Measurements from ENCODE around the gene CDC42EP4.

The CDC42EP4 gene, protein sequence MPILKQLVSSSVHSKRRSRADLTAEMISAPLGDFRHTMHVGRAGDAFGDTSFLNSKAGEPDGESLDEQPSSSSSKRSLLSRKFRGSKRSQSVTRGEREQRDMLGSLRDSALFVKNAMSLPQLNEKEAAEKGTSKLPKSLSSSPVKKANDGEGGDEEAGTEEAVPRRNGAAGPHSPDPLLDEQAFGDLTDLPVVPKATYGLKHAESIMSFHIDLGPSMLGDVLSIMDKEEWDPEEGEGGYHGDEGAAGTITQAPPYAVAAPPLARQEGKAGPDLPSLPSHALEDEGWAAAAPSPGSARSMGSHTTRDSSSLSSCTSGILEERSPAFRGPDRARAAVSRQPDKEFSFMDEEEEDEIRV

DNA sequence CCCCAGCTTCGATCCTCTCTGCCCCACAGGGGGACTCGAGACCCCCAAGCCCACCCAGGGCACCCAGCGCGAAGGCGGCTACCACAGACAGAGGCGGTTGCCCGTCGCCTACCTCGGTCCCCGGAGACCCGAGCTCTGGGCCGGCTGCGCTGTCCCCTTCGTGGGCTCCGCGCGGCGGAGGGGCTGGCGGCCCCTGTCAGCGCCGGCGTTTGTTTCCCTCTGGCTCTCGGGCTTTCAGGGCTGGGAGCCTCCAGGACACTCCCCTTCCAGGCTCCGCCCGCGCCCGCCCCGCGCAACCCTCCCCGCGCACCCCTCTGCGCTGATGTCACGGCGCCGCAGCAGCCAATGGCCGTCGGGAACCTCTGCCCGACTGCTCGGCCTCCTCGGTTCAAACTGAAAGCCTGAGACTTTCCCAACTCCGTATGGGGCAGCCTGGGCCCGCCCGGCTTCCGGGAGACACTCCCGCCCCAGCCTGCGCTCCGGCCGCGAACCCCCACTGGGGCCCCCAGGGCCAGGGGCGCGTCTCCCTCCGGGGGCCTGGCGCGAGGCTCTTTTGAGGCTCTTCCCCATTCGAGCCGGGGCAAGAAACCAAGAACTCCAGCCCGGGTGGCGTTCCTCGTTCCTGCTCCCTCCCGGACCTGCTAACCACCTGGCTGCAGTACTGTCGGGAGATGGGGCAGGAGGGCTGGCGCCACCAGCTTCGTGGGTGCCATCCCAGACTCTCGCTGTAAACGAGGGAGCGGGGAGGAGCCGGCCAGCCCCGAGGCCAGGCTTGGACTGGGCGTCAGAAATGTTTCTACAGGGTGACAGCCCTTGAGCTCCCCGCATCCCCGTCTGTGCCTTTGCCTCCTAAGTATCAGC is at the start of gene CDC42EP4:
TSS of gene CDC42EP4 (minus strand) at position 221 of the 861 bp plus-strand sequence. CDS start 25,501 bp downstream, outside the sequence.
- no peaks in the 10 kb centered on the region for H3K9me3 ChIP-seq (ENCODE audit: control insufficient read depth, low read length)
- H3K27me3 ChIP-seq (ENCODE audit: control insufficient read depth, insufficient read depth, low read length), result no peaks in the 10 kb centered on the region
- H3K4me1 ChIP-seq (ENCODE audit: control insufficient read depth, insufficient read depth, low read length), result peaks cover 40% of the 10 kb centered on the region

GRCh38 chr17:73360961-73361761 is 49.4 kb upstream of the CDC42EP4 start:
- peaks cover 21% of the 10 kb centered on the region for H3K4me1 ChIP-seq (ENCODE audit: control insufficient read depth, insufficient read depth, low read length)

More for the DNA sequence above, at the start of gene CDC42EP4:
- no peaks in the 10 kb centered on the region for H3K36me3 ChIP-seq (ENCODE audit: control insufficient read depth, insufficient read depth, low read length)
- peak within 1 kb of the TSS; percentile 98 for H3K4me3 ChIP-seq (ENCODE audit: low read length)
- H3K9ac ChIP-seq (ENCODE audit: low read length), result peak within 1 kb of the TSS; percentile 99

DNA sequence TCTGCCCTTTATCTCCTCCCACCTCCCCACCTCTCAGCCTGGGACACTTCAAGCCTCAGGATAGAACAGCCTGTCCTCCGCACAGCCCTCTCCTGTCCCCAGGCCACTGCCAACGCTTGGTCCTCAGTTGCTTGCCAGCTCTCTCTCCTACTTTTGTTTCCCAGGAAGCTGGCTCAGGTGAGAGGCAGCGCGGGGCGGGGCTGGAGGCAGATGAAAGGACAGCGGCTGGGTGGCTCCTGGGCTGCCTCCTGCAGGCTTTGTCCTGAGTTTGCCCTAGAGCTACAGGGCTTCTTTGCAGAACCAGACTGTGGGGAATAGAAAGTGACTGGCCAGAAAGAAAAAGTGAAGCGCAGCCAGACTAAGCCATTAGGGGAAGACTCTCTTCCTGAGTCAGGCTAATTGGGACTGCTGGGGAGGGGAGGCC is 48.2 kb upstream of the CDC42EP4 start:
- H3K27me3 ChIP-seq (ENCODE audit: control insufficient read depth, insufficient read depth, low read length), result no peaks in the 10 kb centered on the region
- H3K4me3 ChIP-seq (ENCODE audit: low read length), result no peak overlapping the region
- H3K36me3 ChIP-seq (ENCODE audit: control insufficient read depth, insufficient read depth, low read length), result no peaks in the 10 kb centered on the region
- H3K9me3 ChIP-seq (ENCODE audit: control insufficient read depth, low read length), result no peaks in the 10 kb centered on the region
- peaks cover 25% of the 10 kb centered on the region for H3K4me1 ChIP-seq (ENCODE audit: control insufficient read depth, insufficient read depth, low read length)
- no peak overlapping the region for H3K9ac ChIP-seq (ENCODE audit: low read length)

More at GRCh38 chr17:73360961-73361761, 49.4 kb upstream of the CDC42EP4 start:
- Histone ChIP-seq H3K36me3 (ENCODE audit: control insufficient read depth, insufficient read depth, low read length) (no peaks in the 10 kb centered on the region), H3K9ac (ENCODE audit: low read length) (no peak overlapping the region), H3K27me3 (ENCODE audit: control insufficient read depth, insufficient read depth, low read length) (no peaks in the 10 kb centered on the region), H3K4me3 (ENCODE audit: low read length) (no peak overlapping the region), H3K9me3 (ENCODE audit: control insufficient read depth, low read length) (no peaks in the 10 kb centered on the region)

DNA sequence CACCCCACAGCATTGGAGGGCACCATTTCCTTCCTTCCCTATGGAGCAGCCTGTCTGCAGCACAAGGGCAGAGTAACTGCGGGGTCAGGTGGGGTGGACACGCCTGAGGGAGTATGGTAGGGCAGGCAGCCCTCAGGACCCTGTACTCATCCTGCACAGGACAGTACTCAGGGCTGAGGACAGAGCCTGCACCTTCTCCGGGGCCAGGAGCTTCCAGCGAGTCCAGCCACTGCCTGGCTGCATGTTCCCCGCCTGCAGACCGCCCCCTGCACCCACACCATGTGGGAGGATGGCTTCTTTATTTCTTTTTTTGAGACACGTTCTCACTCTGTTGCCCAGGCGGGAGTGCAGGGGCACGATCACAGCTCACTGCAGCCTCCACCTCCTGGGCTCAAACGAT is 47.6 kb upstream of the CDC42EP4 start:
- H3K9ac ChIP-seq (ENCODE audit: low read length), result no peak overlapping the region
- H3K36me3 ChIP-seq (ENCODE audit: control insufficient read depth, insufficient read depth, low read length), result no peaks in the 10 kb centered on the region
- H3K27me3 ChIP-seq (ENCODE audit: control insufficient read depth, insufficient read depth, low read length), result no peaks in the 10 kb centered on the region
- H3K9me3 ChIP-seq (ENCODE audit: control insufficient read depth, low read length), result no peaks in the 10 kb centered on the region
- peaks cover 25% of the 10 kb centered on the region for H3K4me1 ChIP-seq (ENCODE audit: control insufficient read depth, insufficient read depth, low read length)
- no peak overlapping the region for H3K4me3 ChIP-seq (ENCODE audit: low read length)

- Histone ChIP-seq H3K27me3 (ENCODE audit: control insufficient read depth, insufficient read depth, low read length) (no peaks in the 10 kb centered on the region), H3K4me1 (ENCODE audit: control insufficient read depth, insufficient read depth, low read length) (peaks cover 25% of the 10 kb centered on the region), H3K9me3 (ENCODE audit: control insufficient read depth, low read length) (no peaks in the 10 kb centered on the region), H3K4me3 (ENCODE audit: low read length) (no peak overlapping the region), H3K36me3 (ENCODE audit: control insufficient read depth, insufficient read depth, low read length) (no peaks in the 10 kb centered on the region), H3K9ac (ENCODE audit: low read length) (no peak overlapping the region)
Measured at GRCh38 chr17:73358668-73359067, 46.9 kb upstream of the CDC42EP4 start.

- no peaks in the 10 kb centered on the region for H3K36me3 ChIP-seq (ENCODE audit: control insufficient read depth, insufficient read depth, low read length)
- no peaks in the 10 kb centered on the region for H3K27me3 ChIP-seq (ENCODE audit: control insufficient read depth, insufficient read depth, low read length)
- H3K9ac ChIP-seq (ENCODE audit: low read length), result no peak overlapping the region
- H3K9me3 ChIP-seq (ENCODE audit: control insufficient read depth, low read length), result no peaks in the 10 kb centered on the region
- no peak overlapping the region for H3K4me3 ChIP-seq (ENCODE audit: low read length)
- H3K4me1 ChIP-seq (ENCODE audit: control insufficient read depth, insufficient read depth, low read length), result peaks cover 25% of the 10 kb centered on the region
Measured at GRCh38 chr17:73357981-73358380, 46.2 kb upstream of the CDC42EP4 start.

- Histone ChIP-seq H3K9me3 (ENCODE audit: control insufficient read depth, low read length) (no peaks in the 10 kb centered on the region), H3K4me1 (ENCODE audit: control insufficient read depth, insufficient read depth, low read length) (peaks cover 25% of the 10 kb centered on the region), H3K4me3 (ENCODE audit: low read length) (no peak overlapping the region), H3K36me3 (ENCODE audit: control insufficient read depth, insufficient read depth, low read length) (no peaks in the 10 kb centered on the region), H3K27me3 (ENCODE audit: control insufficient read depth, insufficient read depth, low read length) (no peaks in the 10 kb centered on the region), H3K9ac (ENCODE audit: low read length) (no peak overlapping the region)
Measured at GRCh38 chr17:73357318-73357717, 45.5 kb upstream of the CDC42EP4 start.

DNA sequence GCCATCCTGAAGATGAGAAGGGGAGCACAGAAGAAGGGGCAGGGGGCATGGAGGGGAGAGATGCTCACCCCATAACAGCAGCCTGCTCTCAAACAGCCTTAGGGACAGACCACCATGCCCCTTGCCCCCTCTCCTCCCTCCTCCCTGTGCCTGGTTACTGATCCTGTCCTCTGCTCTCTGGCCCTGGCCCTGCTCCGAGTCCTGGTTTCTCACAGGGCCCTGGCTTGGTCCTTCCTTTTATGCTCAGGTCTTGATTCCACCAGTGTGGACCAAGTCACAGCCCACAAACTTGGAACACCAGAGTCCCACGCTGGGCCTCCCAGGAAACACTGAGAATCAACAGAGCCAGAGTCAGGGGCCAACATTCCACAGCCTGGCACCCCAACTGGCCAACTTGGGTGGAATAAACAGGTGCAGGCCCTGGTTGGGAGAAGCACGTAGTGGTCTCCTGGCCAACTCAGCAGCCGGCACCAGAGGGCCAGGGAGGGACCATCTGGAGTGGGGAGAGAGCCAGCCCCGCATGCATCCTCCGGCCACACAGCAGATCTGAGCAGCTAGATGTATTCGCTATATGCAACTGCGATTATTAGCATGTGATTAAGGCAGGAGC is 44.9 kb upstream of the CDC42EP4 start:
- Histone ChIP-seq H3K9ac (ENCODE audit: low read length) (no peak overlapping the region), H3K9me3 (ENCODE audit: control insufficient read depth, low read length) (no peaks in the 10 kb centered on the region), H3K4me1 (ENCODE audit: control insufficient read depth, insufficient read depth, low read length) (peaks cover 28% of the 10 kb centered on the region), H3K36me3 (ENCODE audit: control insufficient read depth, insufficient read depth, low read length) (no peaks in the 10 kb centered on the region), H3K4me3 (ENCODE audit: low read length) (no peak overlapping the region), H3K27me3 (ENCODE audit: control insufficient read depth, insufficient read depth, low read length) (no peaks in the 10 kb centered on the region)

GRCh38 chr17:73354423-73355284 is 42.9 kb upstream of the CDC42EP4 start:
- H3K4me1 ChIP-seq (ENCODE audit: control insufficient read depth, insufficient read depth, low read length), result peaks cover 21% of the 10 kb centered on the region
- H3K4me3 ChIP-seq (ENCODE audit: low read length), result no peak overlapping the region
- no peaks in the 10 kb centered on the region for H3K27me3 ChIP-seq (ENCODE audit: control insufficient read depth, insufficient read depth, low read length)

GRCh38 chr17:73352261-73352660 is 40.5 kb upstream of the CDC42EP4 start:
- Histone ChIP-seq H3K4me1 (ENCODE audit: control insufficient read depth, insufficient read depth, low read length) (peaks cover 16% of the 10 kb centered on the region), H3K9me3 (ENCODE audit: control insufficient read depth, low read length) (no peaks in the 10 kb centered on the region), H3K36me3 (ENCODE audit: control insufficient read depth, insufficient read depth, low read length) (no peaks in the 10 kb centered on the region), H3K27me3 (ENCODE audit: control insufficient read depth, insufficient read depth, low read length) (no peaks in the 10 kb centered on the region), H3K4me3 (ENCODE audit: low read length) (no peak overlapping the region), H3K9ac (ENCODE audit: low read length) (no peak overlapping the region)

More at GRCh38 chr17:73354423-73355284, 42.9 kb upstream of the CDC42EP4 start:
- Histone ChIP-seq H3K36me3 (ENCODE audit: control insufficient read depth, insufficient read depth, low read length) (no peaks in the 10 kb centered on the region), H3K9me3 (ENCODE audit: control insufficient read depth, low read length) (no peaks in the 10 kb centered on the region), H3K9ac (ENCODE audit: low read length) (no peak overlapping the region)

DNA sequence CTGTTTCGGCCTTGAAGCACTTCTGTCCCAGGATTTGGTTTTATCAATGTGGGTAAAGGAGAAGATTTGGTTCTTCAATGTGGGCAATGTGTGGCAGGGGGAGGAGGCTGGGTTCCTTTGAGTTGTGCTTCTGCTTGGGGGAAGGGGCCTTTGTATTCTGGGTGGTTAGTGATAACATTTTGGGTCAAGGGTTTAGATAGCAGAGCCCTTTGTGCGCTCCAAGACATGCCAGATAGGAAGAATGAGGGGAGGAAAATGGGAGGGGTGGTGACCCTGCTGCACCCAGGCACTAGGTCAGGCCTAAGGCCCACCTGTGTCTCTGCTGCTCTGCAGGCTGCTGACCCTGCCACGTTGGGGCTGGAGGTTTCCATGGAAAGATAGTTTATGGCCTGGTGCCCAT is 40.0 kb upstream of the CDC42EP4 start:
- no peak overlapping the region for H3K9ac ChIP-seq (ENCODE audit: low read length)
- no peaks in the 10 kb centered on the region for H3K27me3 ChIP-seq (ENCODE audit: control insufficient read depth, insufficient read depth, low read length)
- peaks cover 14% of the 10 kb centered on the region for H3K4me1 ChIP-seq (ENCODE audit: control insufficient read depth, insufficient read depth, low read length)
- H3K36me3 ChIP-seq (ENCODE audit: control insufficient read depth, insufficient read depth, low read length), result no peaks in the 10 kb centered on the region
- no peak overlapping the region for H3K4me3 ChIP-seq (ENCODE audit: low read length)
- no peaks in the 10 kb centered on the region for H3K9me3 ChIP-seq (ENCODE audit: control insufficient read depth, low read length)

Data from mucosa of stomach (tissue), 1 donor.